Right ventricle myocardium inferior (tissue), 1 donor: ENCODE results near the gene FHIP1B. TPM values are rescaled to one million over a fixed set of nuclear protein-coding genes. Genes with fewer than 3 reads are reported as not detected.

Experiments
- ATAC-seq: fragments of 200-7000 bp; cut with Tn5 transposase; one replicate; pipeline ENCODE4 v1.9.1; 2020; ENCODE audit warnings: mild to moderate bottlenecking, moderate library complexity
- DNase-seq: peaks from one replicate; pipeline ENCODE4 v3.0.0; 2021; ENCODE audit errors: missing footprints
- intact Hi-C: fragments of 100-400 bp; cut with DNase I; formaldehyde crosslinking; loops from one replicate; pipeline ENCODE4 v1.11.0; 2022
- total RNA-seq: library from RNA; stranded (reverse); fragmentation: NEBNext Ultra II Directional; extraction: Animal tissue kit (Norgen Biotek cat#: 25700); gene quantifications from one replicate; pipeline ENCODE4 v1.2.1, GENCODE V29; 2021
- donor health status: DM: no; HTN: yes; CAD: no; lungs with severe emphysema.

FHIP1B gene
- total RNA-seq, 1 donor from 2014 or later: 13.3 TPM

GRCh38 chr11:6245536-6245935, 11.1 kb upstream of the FHIP1B start:
- DNase-seq (no peak), ATAC-seq (no peak)
- intact Hi-C loops: no loop called here

GRCh38 chr11:6241316-6241715, 6.9 kb upstream of the FHIP1B start:
- DNase-seq: no peak
- ATAC-seq: no peak
- intact Hi-C loops: no loop called here

GRCh38 chr11:6240781-6241180, 6.3 kb upstream of the FHIP1B start:
- DNase-seq: no peak
- intact Hi-C loops: no loop called here
- no peak for ATAC-seq

- DNase-seq: no peak
- no peak for ATAC-seq
- intact Hi-C loops: no loop called here
Observed at GRCh38 chr11:6240139-6240538, 5.7 kb upstream of the FHIP1B start.

- no peak for DNase-seq
- intact Hi-C loops: loop anchor here (10.0 kb wide), 1 partner anchor 236 kb away; the partner anchor contains the start of gene TRIM3
- ATAC-seq: no peak
Observed at GRCh38 chr11:6238902-6239301, 4.5 kb upstream of the FHIP1B start, which contains the start of gene CNGA4. Gene CNGA4, plus strand, starts transcription at chr11:6239089. Its CDS starts 118 bp downstream, at chr11:6239207.

- intact Hi-C loops: loop anchor here (10.0 kb wide), 1 partner anchor 237 kb away; the partner anchor contains the start of gene TRIM3
- no peak for DNase-seq
- no peak for ATAC-seq
Observed at GRCh38 chr11:6237761-6238302, 3.4 kb upstream of the FHIP1B start.

- no peak for DNase-seq
- intact Hi-C loops: loop anchor here (10.0 kb wide), 1 partner anchor 238 kb away; the partner anchor contains the start of gene TRIM3
- no peak for ATAC-seq
Observed at GRCh38 chr11:6237266-6237665, 2.8 kb upstream of the FHIP1B start.

GRCh38 chr11:6233984-6234386, 451 bp downstream of the FHIP1B start:
- DNase-seq (no peak), ATAC-seq (no peak)
- intact Hi-C loops: loop anchor here (1.0 to 10.0 kb wide), 2 partner anchors 85 to 241 kb away; partner anchors contain the start of gene TRIM3

GRCh38 chr11:6232899-6233298, 1.5 kb downstream of the FHIP1B start:
- DNase-seq: no peak
- intact Hi-C loops: loop anchor here (10.0 kb wide), 1 partner anchor 242 kb away; the partner anchor contains the start of gene TRIM3
- no peak for ATAC-seq

GRCh38 chr11:6229911-6230310, 4.5 kb downstream of the FHIP1B start:
- no peak for ATAC-seq
- intact Hi-C loops: loop anchor here (10.0 kb wide), 1 partner anchor 245 kb away; the partner anchor contains the start of gene TRIM3
- DNase-seq: no peak

GRCh38 chr11:6228520-6228919, 5.9 kb downstream of the FHIP1B start:
- ATAC-seq: no peak
- intact Hi-C loops: no loop called here

GRCh38 chr11:6225896-6226295, 8.5 kb downstream of the FHIP1B start:
- DNase-seq (no peak), ATAC-seq (no peak)
- intact Hi-C loops: no loop called here

More at GRCh38 chr11:6228520-6228919, 5.9 kb downstream of the FHIP1B start:
- DNase-seq: no peak

GRCh38 chr11:6225024-6225423, 9.4 kb downstream of the FHIP1B start:
- intact Hi-C loops: no loop called here
- DNase-seq (no peak), ATAC-seq (no peak)

- ATAC-seq (no peak), DNase-seq (no peak)
- intact Hi-C loops: no loop called here
Observed at GRCh38 chr11:6224421-6224820, 10.0 kb downstream of the FHIP1B start.

- DNase-seq: no peak
- intact Hi-C loops: no loop called here
- ATAC-seq: no peak
Observed at GRCh38 chr11:6223854-6224253, 10.6 kb downstream of the FHIP1B start.

GRCh38 chr11:6219359-6219758, 15.1 kb downstream of the FHIP1B start:
- DNase-seq: no peak
- peak; percentile 34 for ATAC-seq
- intact Hi-C loops: no loop called here

GRCh38 chr11:6217722-6218121, 16.7 kb downstream of the FHIP1B start:
- ATAC-seq: no peak
- intact Hi-C loops: no loop called here
- DNase-seq: no peak

- ATAC-seq (no peak), DNase-seq (no peak)
- intact Hi-C loops: no loop called here
Observed at GRCh38 chr11:6216501-6216900, 17.9 kb downstream of the FHIP1B start.

GRCh38 chr11:6214530-6214929, 19.9 kb downstream of the FHIP1B start:
- intact Hi-C loops: no loop called here
- DNase-seq (no peak), ATAC-seq (no peak)

GRCh38 chr11:6210274-6210955, 24.0 kb downstream of the FHIP1B start:
- ATAC-seq (no peak), DNase-seq (no peak)
- intact Hi-C loops: no loop called here
